Fibroblast of skin of back (primary cell): ENCODE measurements around the gene MYO3A.
"Not testable (repeated sequence)": the region's sequence is repeated elsewhere in the genome, so short reads cannot be mapped to it uniquely, and the experiment has no call there.

Experiments
- DNase-seq: peaks from one replicate; pipeline ENCODE4 v3.0.0-alpha.2; 2013

Gene MYO3A

GRCh38 chr10:26085549-26085948 lies 151.5 kb downstream of the MYO3A start:
- no peak for DNase-seq

GRCh38 chr10:26087666-26088065 lies 153.6 kb downstream of the MYO3A start:
- no peak for DNase-seq

- DNase-seq = no peak
These were observed 156.0 kb downstream of the MYO3A start for GRCh38 chr10:26090026-26090425.

- no peak for DNase-seq
These were observed 156.7 kb downstream of the MYO3A start for GRCh38 chr10:26090762-26091161.

GRCh38 chr10:26093229-26093628 lies 159.2 kb downstream of the MYO3A start:
- no peak for DNase-seq

- DNase-seq = no peak
These were observed 161.8 kb downstream of the MYO3A start for GRCh38 chr10:26095781-26096180.

- not testable (repeated sequence) for DNase-seq
These were observed 163.5 kb downstream of the MYO3A start for GRCh38 chr10:26097549-26097948.

GRCh38 chr10:26112532-26112931 lies 178.5 kb downstream of the MYO3A start:
- DNase-seq = no peak

- no peak for DNase-seq
These were observed 204.6 kb downstream of the MYO3A start for GRCh38 chr10:26138613-26139012.

- DNase-seq = no peak
These were observed 222.0 kb downstream of the MYO3A start for GRCh38 chr10:26156019-26156418.

GRCh38 chr10:26157734-26158133 lies 223.7 kb downstream of the MYO3A start:
- no peak for DNase-seq

GRCh38 chr10:26169466-26169865 lies 235.4 kb downstream of the MYO3A start:
- DNase-seq = no peak

GRCh38 chr10:26172131-26172530 lies 238.1 kb downstream of the MYO3A start:
- DNase-seq = no peak

GRCh38 chr10:26173837-26174236 lies 239.8 kb downstream of the MYO3A start:
- DNase-seq = no peak

- DNase-seq = no peak
These were observed 243.3 kb downstream of the MYO3A start for GRCh38 chr10:26177341-26177740.

GRCh38 chr10:26194275-26194674 lies 260.2 kb downstream of the MYO3A start:
- DNase-seq = no peak

- DNase-seq = no peak
These were observed 263.2 kb downstream of the MYO3A start for GRCh38 chr10:26197248-26197647.

- no peak for DNase-seq
These were observed 264.1 kb downstream of the MYO3A start for GRCh38 chr10:26198119-26198518.

GRCh38 chr10:26199841-26200240 lies 265.8 kb downstream of the MYO3A start:
- no peak for DNase-seq

- DNase-seq = no peak
These were observed 271.2 kb downstream of the MYO3A start for GRCh38 chr10:26205223-26205622.

- no peak for DNase-seq
These were observed 277.9 kb downstream of the MYO3A start for GRCh38 chr10:26211781-26212444.

GRCh38 chr10:26212511-26212910 lies 278.5 kb downstream of the MYO3A start:
- no peak for DNase-seq

- no peak for DNase-seq
These were observed 279.2 kb downstream of the MYO3A start for GRCh38 chr10:26213157-26213800.

- no peak for DNase-seq
These were observed 280.0 kb downstream of the MYO3A start for GRCh38 chr10:26214004-26214403.
